SK-N-SH treated with all-trans-retinoic acid at 6 μM for 48 hours (cell line): ENCODE results near the gene POU2F1.

Experiments
- CSDC2 ChIP-seq: fragments of 250-450 bp; sonication (Bioruptor Pico); IDR thresholded peaks from 2 replicates; pipeline ENCODE4 v1.5.0; 2020; ENCODE audit warnings: mild to moderate bottlenecking, moderate library complexity
- RARB ChIP-seq: fragments of 250-450 bp; sonication (Bioruptor Pico); IDR thresholded peaks from 2 replicates; pipeline ENCODE4 v1.8.0; 2021; ENCODE audit warnings: mild to moderate bottlenecking, moderate library complexity
- SNAI2 ChIP-seq: fragments of 250-450 bp; sonication (Bioruptor Pico); IDR thresholded peaks from 2 replicates; pipeline ENCODE4 v1.5.0; 2020; ENCODE audit warnings: mild to moderate bottlenecking, moderate library complexity
- TCF4 ChIP-seq: fragments of 250-450 bp; sonication (Bioruptor Pico); IDR thresholded peaks from 2 replicates; pipeline ENCODE4 v1.8.0; 2021; ENCODE audit warnings: mild to moderate bottlenecking, moderate library complexity, borderline replicate concordance
- TOX ChIP-seq: fragments of 250-450 bp; sonication (Bioruptor Pico); IDR thresholded peaks from 2 replicates; pipeline ENCODE4 v1.8.0; 2021; ENCODE audit warnings: mild to moderate bottlenecking, moderate library complexity, borderline replicate concordance
- ZC3H10 ChIP-seq: fragments of 250-450 bp; sonication (Bioruptor Pico); IDR thresholded peaks from 2 replicates; pipeline ENCODE4 v1.5.1; 2021; ENCODE audit warnings: mild to moderate bottlenecking, moderate library complexity
- ZNF565 ChIP-seq: fragments of 450-650 bp; formaldehyde crosslinking; conservative IDR thresholded peaks from 2 replicates; pipeline ENCODE4 v1.5.0; 2020; ENCODE audit warnings: low read depth, mild to moderate bottlenecking, moderate library complexity
- ZNF8 ChIP-seq: fragments of 450-650 bp; formaldehyde crosslinking; IDR thresholded peaks from 2 replicates; pipeline ENCODE4 v1.5.0; 2020; ENCODE audit warnings: mild to moderate bottlenecking, moderate library complexity
- TF ChIP-seq, protein P1 (sequence below): fragments of 250-450 bp; sonication (Bioruptor Pico); IDR thresholded peaks from 2 replicates; pipeline ENCODE4 v1.8.0; 2020; ENCODE audit warnings: mild to moderate bottlenecking, moderate library complexity, borderline replicate concordance
- TF ChIP-seq, protein P2 (sequence below): fragments of 250-450 bp; sonication (Bioruptor Pico); IDR thresholded peaks from 2 replicates; pipeline ENCODE4 v1.5.1; 2020; ENCODE audit warnings: low read depth, mild to moderate bottlenecking, moderate library complexity

DNA sequence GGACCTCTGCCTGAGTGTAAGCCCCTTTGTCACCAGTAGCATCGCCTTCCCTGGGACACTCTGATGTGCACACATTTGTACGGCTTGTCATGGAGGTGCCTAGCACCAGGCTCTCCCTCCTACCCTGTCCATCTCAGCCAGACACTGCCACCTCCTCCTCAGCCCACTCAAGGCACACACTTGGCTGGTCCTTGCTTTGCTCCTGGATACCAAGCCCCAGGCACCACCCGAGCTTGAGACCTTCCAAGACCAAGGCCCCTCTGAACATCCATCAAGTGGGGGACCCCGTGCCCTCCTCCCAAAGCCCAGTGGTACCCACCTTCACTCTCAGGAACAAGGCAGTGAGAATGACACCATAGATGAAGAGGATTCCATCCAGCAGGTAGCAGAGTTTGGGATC lies 219.7 kb downstream of the POU2F1 start:
- TF ChIP-seq CSDC2 (CRISPR knock-in tag) (no peak), ZNF8 (CRISPR knock-in tag) (no peak), SNAI2 (CRISPR knock-in tag) (no peak), ZC3H10 (CRISPR knock-in tag) (no peak), TOX (CRISPR knock-in tag) (no peak), RARB (CRISPR knock-in tag) (no peak), ZNF565 (CRISPR knock-in tag) (no peak), TCF4 (CRISPR knock-in tag) (no peak)
- TF ChIP-seq, protein P1, sequence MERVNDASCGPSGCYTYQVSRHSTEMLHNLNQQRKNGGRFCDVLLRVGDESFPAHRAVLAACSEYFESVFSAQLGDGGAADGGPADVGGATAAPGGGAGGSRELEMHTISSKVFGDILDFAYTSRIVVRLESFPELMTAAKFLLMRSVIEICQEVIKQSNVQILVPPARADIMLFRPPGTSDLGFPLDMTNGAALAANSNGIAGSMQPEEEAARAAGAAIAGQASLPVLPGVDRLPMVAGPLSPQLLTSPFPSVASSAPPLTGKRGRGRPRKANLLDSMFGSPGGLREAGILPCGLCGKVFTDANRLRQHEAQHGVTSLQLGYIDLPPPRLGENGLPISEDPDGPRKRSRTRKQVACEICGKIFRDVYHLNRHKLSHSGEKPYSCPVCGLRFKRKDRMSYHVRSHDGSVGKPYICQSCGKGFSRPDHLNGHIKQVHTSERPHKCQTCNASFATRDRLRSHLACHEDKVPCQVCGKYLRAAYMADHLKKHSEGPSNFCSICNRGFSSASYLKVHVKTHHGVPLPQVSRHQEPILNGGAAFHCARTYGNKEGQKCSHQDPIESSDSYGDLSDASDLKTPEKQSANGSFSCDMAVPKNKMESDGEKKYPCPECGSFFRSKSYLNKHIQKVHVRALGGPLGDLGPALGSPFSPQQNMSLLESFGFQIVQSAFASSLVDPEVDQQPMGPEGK (CRISPR knock-in tag), result no peak
- TF ChIP-seq, protein P2, sequence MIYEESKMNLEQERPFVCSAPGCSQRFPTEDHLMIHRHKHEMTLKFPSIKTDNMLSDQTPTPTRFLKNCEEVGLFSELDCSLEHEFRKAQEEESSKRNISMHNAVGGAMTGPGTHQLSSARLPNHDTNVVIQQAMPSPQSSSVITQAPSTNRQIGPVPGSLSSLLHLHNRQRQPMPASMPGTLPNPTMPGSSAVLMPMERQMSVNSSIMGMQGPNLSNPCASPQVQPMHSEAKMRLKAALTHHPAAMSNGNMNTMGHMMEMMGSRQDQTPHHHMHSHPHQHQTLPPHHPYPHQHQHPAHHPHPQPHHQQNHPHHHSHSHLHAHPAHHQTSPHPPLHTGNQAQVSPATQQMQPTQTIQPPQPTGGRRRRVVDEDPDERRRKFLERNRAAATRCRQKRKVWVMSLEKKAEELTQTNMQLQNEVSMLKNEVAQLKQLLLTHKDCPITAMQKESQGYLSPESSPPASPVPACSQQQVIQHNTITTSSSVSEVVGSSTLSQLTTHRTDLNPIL (CRISPR knock-in tag), result no peak
